Thyroid gland (tissue), 4 donors: ENCODE data around the gene TNIP2. TPM values are rescaled to one million over a fixed set of nuclear protein-coding genes. Genes with fewer than 3 reads are reported as not detected.

Experiments
- DNase-seq, 2 donors: peaks; one replicate each; pipeline ENCODE4 v3.0.0-alpha.2; 2019
- H3K27ac ChIP-seq, 3 donors: fragments of 200-600 bp; sonication (generic); 1 replicate in 2 of 3; 2 replicates in 1 of 3; pipeline ENCODE4 v1.5.1; 2016 to 2019; ENCODE audit warnings: mild to moderate bottlenecking in 1 of 3, moderate library complexity in 1 of 3
- H3K27me3 ChIP-seq: fragments of 200-600 bp; sonication (generic); one replicate; pipeline ENCODE4 v1.5.1; 2019
- H3K36me3 ChIP-seq, 2 donors: fragments of 200-600 bp; sonication (generic); one replicate each; pipeline ENCODE4 v1.5.1; 2016 to 2019
- H3K4me1 ChIP-seq, 2 donors: fragments of 200-600 bp; sonication (generic); one replicate each; pipeline ENCODE4 v1.5.1; 2017 to 2019
- H3K4me3 ChIP-seq, 3 donors: fragments of 200-600 bp; sonication (generic); replicated peaks in 1 of 3; 1 replicate in 2 of 3; 2 replicates in 1 of 3; pipeline ENCODE4 v1.5.1; 2016; ENCODE audit warnings: mild to moderate bottlenecking in 1 of 3
- H3K9me3 ChIP-seq: fragments of 200-600 bp; sonication (generic); one replicate; pipeline ENCODE4 v1.5.1; 2017
- CTCF ChIP-seq, 6 experiments: fragments of 200-600 bp in 3 of 6; fragments of 450-650 bp in 3 of 6; sonication (generic) in 3 of 6; IDR thresholded peaks; one replicate each; pipeline ENCODE4 v1.5.1; 2016 to 2019; ENCODE audit warnings: antibody characterized with exemption in 6 of 6, mild to moderate bottlenecking in 2 of 6, inconsistent platforms in 1 of 6, moderate library complexity in 1 of 6
- POLR2A ChIP-seq, 2 donors: fragments of 450-650 bp; IDR thresholded peaks; one replicate each; pipeline ENCODE4 v1.6.1; 2017; ENCODE audit warnings: antibody characterized with exemption in 2 of 2, mild to moderate bottlenecking in 2 of 2, moderate library complexity in 1 of 2
- whole genome bisulfite sequencing, 2 donors: methylation state at CpG; one replicate each; pipeline ENCODE4 v1.1.5; 2017; 5-methylcytosine and 5-hydroxymethylcytosine counted together
- intact Hi-C: fragments of 100-400 bp; cut with DNase I; formaldehyde crosslinking; loops from one replicate; pipeline ENCODE4 v1.15.1; 2023
- total RNA-seq, 4 donors: library from RNA; depleted of rRNA; stranded (reverse); fragments of >200 nt; gene quantifications; one replicate each; pipeline ENCODE4 v1.2.3, GENCODE V29; 2016

The TNIP2 gene
- total RNA-seq, 4 donors from 2014 or later: 44.7 to 65.4 (median 52.2) TPM

GRCh38 chr4:2715426-2715825, 40.7 kb downstream of the TNIP2 start:
- Histone ChIP-seq H3K27me3 (no peaks in the 10 kb centered on the region), H3K4me3 (no peak overlapping the region), H3K36me3 (peaks cover 3 to 19% of the 10 kb centered on the region in 2 donors), H3K4me1 (peaks cover 13 to 43% of the 10 kb centered on the region in 2 donors), H3K9me3 (no peaks in the 10 kb centered on the region), H3K27ac (peak overlapping the region in 2 of 3 donors; percentile 75 to 88)
- TF ChIP-seq POLR2A (IDR thresholded peaks at IDR 0.05): no peak
- intact Hi-C loops: no loop called here
- WGBS, 2 donors: 71 to 84% methylated on average over 5 of the region's 5 CpGs
- no peak for DNase-seq

GRCh38 chr4:2714918-2715317, 41.2 kb downstream of the TNIP2 start:
- Histone ChIP-seq H3K27me3 (no peaks in the 10 kb centered on the region), H3K4me1 (peaks cover 13 to 43% of the 10 kb centered on the region in 2 donors), H3K36me3 (peaks cover 0 to 14% of the 10 kb centered on the region in 2 donors), H3K27ac (peak overlapping the region in 2 of 3 donors; percentile 75 to 88), H3K9me3 (no peaks in the 10 kb centered on the region), H3K4me3 (no peak overlapping the region)
- DNase-seq: no peak
- 59 to 72% methylated on average over 4 of the region's 4 CpGs for WGBS, 2 donors
- TF ChIP-seq CTCF (IDR thresholded peaks at IDR 0.05) (no peak), POLR2A (IDR thresholded peaks at IDR 0.05) (no peak)
- intact Hi-C loops: no loop called here

- peaks cover 13 to 43% of the 10 kb centered on the region in 2 donors for H3K4me1 ChIP-seq
- DNase-seq: peak; percentile 81 to 83
- WGBS, 2 donors: 14 to 23% methylated on average over 10 of the region's 10 CpGs
- no peak overlapping the region for H3K4me3 ChIP-seq
- peaks cover 0 to 13% of the 10 kb centered on the region in 2 donors for H3K36me3 ChIP-seq
- no peaks in the 10 kb centered on the region for H3K9me3 ChIP-seq
- no peaks in the 10 kb centered on the region for H3K27me3 ChIP-seq
- TF ChIP-seq POLR2A (IDR thresholded peaks at IDR 0.05) (peak in 1 of 2 donors; percentile 11), CTCF (IDR thresholded peaks at IDR 0.05) (peak in 1 of 6 experiments; percentile 10)
- peak overlapping the region; percentile 68 to 88 (median 75) for H3K27ac ChIP-seq
- intact Hi-C loops: no loop called here
Observed at GRCh38 chr4:2714061-2714770, 41.9 kb downstream of the TNIP2 start.

GRCh38 chr4:2713337-2713736, 42.8 kb downstream of the TNIP2 start:
- WGBS, 2 donors: 83 to 84% methylated on average over 5 of the region's 5 CpGs
- Histone ChIP-seq H3K36me3 (peaks cover 0 to 11% of the 10 kb centered on the region in 2 donors), H3K9me3 (no peaks in the 10 kb centered on the region), H3K27me3 (no peaks in the 10 kb centered on the region), H3K27ac (peak overlapping the region; percentile 68 to 88 (median 75)), H3K4me3 (no peak overlapping the region), H3K4me1 (peaks cover 13 to 34% of the 10 kb centered on the region in 2 donors)
- no peak for DNase-seq
- TF ChIP-seq POLR2A (IDR thresholded peaks at IDR 0.05) (no peak), CTCF (IDR thresholded peaks at IDR 0.05) (no peak)
- intact Hi-C loops: no loop called here

DNA sequence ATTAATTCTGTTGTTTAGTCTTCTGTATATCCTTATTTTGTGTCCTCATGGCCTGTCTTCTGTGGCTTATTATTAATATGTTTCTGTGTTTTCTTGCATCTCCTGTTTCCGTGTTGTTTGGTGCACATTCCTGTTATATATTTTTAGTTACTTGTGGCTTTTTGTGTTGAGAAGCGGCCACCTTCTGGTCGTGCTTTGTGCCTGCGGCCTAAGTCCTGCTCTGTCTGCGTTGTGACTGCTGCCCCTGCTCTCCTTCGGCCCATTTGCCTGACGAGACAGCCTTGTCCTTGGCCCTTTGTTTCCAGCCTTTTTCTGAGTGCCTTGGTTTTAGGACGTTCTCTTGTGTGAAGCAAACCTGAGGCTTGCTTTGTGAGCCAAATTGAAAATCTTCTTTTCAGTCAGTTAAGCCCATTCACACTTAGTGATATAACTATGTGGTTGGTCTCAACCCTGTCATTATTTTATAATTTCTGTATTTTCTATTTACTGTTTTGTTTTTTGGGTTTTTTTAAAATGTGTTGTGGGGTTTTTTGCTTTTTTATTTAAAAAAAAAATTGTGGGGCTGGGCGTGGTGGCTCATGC, 43.8 kb downstream of the TNIP2 start:
- H3K4me3 ChIP-seq: no peak overlapping the region
- no peaks in the 10 kb centered on the region for H3K9me3 ChIP-seq
- peak overlapping the region in 2 of 3 donors; percentile 75 to 88 for H3K27ac ChIP-seq
- 91 to 94% methylated on average over 9 of the region's 9 CpGs for WGBS, 2 donors
- TF ChIP-seq POLR2A (IDR thresholded peaks at IDR 0.05) (no peak), CTCF (IDR thresholded peaks at IDR 0.05) (no peak)
- peaks cover 0 to 10% of the 10 kb centered on the region in 2 donors for H3K36me3 ChIP-seq
- intact Hi-C loops: no loop called here
- H3K27me3 ChIP-seq: no peaks in the 10 kb centered on the region
- DNase-seq: no peak
- peaks cover 13 to 34% of the 10 kb centered on the region in 2 donors for H3K4me1 ChIP-seq
